Measurements from ENCODE around the gene JPT2. TPM values are rescaled to one million over a fixed set of nuclear protein-coding genes. Genes with fewer than 3 reads are reported as not detected.

JPT2 gene, protein sequence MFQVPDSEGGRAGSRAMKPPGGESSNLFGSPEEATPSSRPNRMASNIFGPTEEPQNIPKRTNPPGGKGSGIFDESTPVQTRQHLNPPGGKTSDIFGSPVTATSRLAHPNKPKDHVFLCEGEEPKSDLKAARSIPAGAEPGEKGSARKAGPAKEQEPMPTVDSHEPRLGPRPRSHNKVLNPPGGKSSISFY
- total RNA-seq (2021; fragmentation: NEBNext Ultra II Directional; extraction: Animal tissue kit (Norgen Biotek cat#: 25700)), result 10 to 100 TPM; 71.7 to 92.9 (median 80.8) TPM
- long read RNA-seq, transcript JPT2-201 (5 exons, 3,718 nt), result major isoform, 10 of 26 reads
- long read RNA-seq, partial matches to known transcripts, result 0 of 26 reads
- long read RNA-seq, other reads (novel, unspliced or antisense), result 14 of 26 reads

DNA sequence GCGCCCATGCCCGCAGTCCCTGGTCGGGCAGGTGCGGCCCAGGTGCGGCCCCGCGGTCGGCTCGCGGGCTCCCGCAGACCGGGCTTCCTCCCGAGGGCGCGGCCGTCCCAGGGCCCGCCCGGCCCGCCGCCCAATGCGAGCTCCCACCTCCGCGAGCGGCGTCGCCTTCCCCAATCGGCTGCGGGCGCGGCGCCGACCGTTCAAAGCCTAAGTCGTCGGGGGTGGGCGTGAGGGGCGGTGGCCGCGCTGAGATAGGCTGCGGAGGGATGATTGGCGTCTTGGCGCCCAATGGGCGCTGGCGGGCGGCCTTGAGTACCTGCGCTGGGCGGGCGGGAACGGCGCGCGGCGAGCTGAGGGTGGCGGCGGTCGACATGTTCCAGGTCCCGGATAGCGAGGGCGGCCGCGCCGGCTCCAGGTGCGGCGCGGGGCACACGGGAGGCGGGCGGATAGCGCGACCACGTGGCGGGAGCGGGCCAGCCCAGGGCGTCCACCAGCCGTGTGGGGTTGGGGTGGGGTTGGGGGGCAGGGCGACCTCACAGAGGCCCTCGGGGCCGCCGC lies at the start of gene JPT2:
TSS of gene JPT2 (plus strand) at position 338 of the 558 bp plus-strand sequence. CDS start at position 372, 34 bp downstream.
- Mint-ChIP-seq H3K4me1 (ENCODE audit: low read depth) (peaks cover 32% of the 10 kb centered on the region), H3K27ac (peak within 1 kb of the TSS; percentile 84), H3K36me3 (ENCODE audit: low read depth) (peaks cover 28% of the 10 kb centered on the region), H3K4me3 (peak within 1 kb of the TSS; percentile 94), H3K27me3 (ENCODE audit: insufficient read depth) (no peaks in the 10 kb centered on the region; the same call in 1 of the 2 replicates), H3K9me3 (no peaks in the 10 kb centered on the region)
- DNase-seq, result peak; percentile 91
- TF ChIP-seq, protein P1, sequence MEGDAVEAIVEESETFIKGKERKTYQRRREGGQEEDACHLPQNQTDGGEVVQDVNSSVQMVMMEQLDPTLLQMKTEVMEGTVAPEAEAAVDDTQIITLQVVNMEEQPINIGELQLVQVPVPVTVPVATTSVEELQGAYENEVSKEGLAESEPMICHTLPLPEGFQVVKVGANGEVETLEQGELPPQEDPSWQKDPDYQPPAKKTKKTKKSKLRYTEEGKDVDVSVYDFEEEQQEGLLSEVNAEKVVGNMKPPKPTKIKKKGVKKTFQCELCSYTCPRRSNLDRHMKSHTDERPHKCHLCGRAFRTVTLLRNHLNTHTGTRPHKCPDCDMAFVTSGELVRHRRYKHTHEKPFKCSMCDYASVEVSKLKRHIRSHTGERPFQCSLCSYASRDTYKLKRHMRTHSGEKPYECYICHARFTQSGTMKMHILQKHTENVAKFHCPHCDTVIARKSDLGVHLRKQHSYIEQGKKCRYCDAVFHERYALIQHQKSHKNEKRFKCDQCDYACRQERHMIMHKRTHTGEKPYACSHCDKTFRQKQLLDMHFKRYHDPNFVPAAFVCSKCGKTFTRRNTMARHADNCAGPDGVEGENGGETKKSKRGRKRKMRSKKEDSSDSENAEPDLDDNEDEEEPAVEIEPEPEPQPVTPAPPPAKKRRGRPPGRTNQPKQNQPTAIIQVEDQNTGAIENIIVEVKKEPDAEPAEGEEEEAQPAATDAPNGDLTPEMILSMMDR (IDR thresholded peaks at IDR 0.05), result no peak; the same call in 1 of the 2 replicates

DNA sequence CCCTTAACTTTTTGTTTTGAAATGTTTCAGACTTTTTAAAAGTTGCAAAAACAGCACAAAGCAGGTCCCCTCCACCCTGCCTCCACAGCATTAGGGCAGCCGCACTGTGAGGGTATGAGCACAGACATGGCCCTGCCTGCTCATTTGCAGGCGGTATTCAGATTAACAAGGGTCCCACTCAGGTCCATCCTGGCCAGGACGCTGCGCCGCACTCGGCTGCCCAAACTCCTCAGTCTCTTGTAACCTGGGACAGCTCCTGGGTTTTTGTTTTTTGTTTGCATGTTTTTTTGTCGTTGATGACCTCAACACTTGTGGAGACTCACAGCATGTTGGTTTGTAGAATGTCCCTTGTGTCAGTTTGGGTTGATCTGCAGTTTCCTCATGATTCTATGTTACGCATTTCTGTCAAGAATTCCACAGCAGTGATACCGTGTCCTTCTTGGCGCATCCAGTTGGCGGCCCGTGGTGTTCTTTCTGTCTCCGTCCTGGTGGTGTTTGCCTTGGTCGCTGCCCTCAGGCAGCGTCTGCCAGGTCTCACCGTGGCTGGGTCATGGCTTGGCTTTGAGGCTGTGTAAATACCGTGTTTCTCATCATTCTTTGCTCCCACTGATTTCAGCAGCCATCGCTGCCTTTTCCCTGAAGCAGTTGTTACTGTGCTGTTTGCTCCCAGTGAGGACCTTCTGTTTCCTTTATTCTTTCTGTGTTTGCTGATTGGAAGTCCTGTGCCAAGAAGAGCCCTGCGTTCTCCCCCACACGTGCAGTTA lies 47.4 kb upstream of the JPT2 start:
- Mint-ChIP-seq H3K27me3 (ENCODE audit: insufficient read depth) (peaks cover 4% of the 10 kb centered on the region), H3K36me3 (ENCODE audit: low read depth) (peaks cover 29% of the 10 kb centered on the region), H3K9me3 (no peaks in the 10 kb centered on the region), H3K4me3 (no peak overlapping the region), H3K4me1 (ENCODE audit: low read depth) (no peaks in the 10 kb centered on the region), H3K27ac (no peak overlapping the region)
- no peak for DNase-seq
- TF ChIP-seq, protein P1 (IDR thresholded peaks at IDR 0.05), result no peak

DNA sequence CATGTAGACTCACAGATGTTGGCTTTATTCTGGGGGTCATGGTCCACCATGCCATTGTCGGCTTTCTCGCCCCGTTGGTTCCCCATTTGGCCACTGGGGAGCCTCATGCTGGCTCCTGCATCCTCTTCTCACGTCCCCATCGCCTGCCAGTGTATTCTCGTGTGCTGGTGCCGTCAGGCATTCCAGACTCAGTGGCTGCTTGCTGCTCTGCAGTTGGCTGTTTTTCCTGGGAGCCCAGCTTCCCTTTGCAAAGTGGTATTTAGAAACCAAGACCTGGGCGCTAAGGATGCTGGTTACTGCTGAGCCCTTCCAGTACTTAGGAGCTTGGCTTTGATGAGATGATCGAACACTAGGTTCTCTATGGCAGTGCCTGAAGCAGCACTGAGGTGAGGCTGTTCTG lies 46.8 kb upstream of the JPT2 start:
- Mint-ChIP-seq H3K27ac (no peak overlapping the region), H3K36me3 (ENCODE audit: low read depth) (peaks cover 29% of the 10 kb centered on the region), H3K4me1 (ENCODE audit: low read depth) (no peaks in the 10 kb centered on the region), H3K4me3 (no peak overlapping the region), H3K27me3 (ENCODE audit: insufficient read depth) (peaks cover 4% of the 10 kb centered on the region), H3K9me3 (no peaks in the 10 kb centered on the region)
- DNase-seq, result no peak
- TF ChIP-seq, protein P1 (IDR thresholded peaks at IDR 0.05), result 0 out of 2 replicates have a peak, but pooled peaks have one; percentile 11

DNA sequence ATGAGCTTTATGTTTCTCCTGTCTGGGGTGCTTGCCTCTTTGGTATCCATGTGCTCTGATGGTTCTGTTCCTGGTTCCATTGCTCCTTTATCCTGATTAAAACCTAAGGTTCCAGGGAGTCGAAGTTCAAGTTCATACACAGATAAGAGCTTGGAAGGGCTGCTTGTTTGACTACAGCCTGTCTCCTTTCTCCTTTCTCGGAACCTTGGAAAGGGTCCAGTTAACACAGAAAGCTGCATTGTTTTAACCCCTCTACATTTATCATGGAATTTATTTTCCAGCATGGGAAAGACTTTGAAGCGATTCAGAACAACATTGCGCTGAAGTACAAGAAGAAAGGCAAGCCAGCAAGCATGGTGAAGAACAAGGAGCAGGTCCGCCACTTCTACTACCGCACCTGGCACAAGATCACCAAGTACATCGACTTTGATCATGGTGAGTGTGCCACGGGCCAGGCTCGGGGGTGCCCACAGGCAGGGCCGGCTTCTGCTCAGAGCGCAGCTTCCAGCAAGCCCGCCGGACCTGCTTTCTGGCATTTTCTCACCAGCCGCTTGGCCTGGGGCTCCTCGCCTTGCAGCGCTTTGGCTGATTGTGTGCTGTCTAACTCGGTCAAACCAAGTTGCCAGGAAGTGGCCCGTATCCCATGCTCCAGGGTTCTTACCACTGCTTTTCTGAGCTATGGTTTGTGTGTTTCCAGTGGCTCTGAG lies 46.0 kb upstream of the JPT2 start:
- H3K27me3 Mint-ChIP-seq (ENCODE audit: insufficient read depth), result peaks cover 4% of the 10 kb centered on the region
- no peaks in the 10 kb centered on the region for H3K9me3 Mint-ChIP-seq
- H3K36me3 Mint-ChIP-seq (ENCODE audit: low read depth), result peaks cover 21% of the 10 kb centered on the region
- no peaks in the 10 kb centered on the region for H3K4me1 Mint-ChIP-seq (ENCODE audit: low read depth)
- H3K27ac Mint-ChIP-seq, result no peak overlapping the region
- TF ChIP-seq, protein P1 (IDR thresholded peaks at IDR 0.05), result no peak
- H3K4me3 Mint-ChIP-seq, result no peak overlapping the region
- DNase-seq, result no peak

DNA sequence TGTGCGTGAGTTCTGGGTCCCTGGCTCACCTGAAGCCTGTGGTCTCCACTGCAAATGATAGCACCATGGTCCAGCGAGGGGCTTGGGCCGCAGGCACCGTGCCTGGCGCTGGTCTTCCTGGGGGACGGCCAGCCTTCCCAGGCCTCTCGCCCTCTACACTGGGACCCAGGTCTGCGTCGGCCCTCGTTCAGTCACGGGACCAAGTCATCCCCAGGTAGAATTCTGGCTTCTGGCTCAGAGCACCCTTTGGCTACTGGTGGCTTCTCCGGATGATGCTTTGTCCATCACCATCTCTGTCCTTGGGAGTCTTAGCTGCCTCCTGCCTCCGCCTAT lies 45.5 kb upstream of the JPT2 start:
- no peaks in the 10 kb centered on the region for H3K9me3 Mint-ChIP-seq
- no peak for DNase-seq
- peaks cover 21% of the 10 kb centered on the region for H3K36me3 Mint-ChIP-seq (ENCODE audit: low read depth)
- TF ChIP-seq, protein P1 (IDR thresholded peaks at IDR 0.05), result no peak
- H3K27me3 Mint-ChIP-seq (ENCODE audit: insufficient read depth), result peaks cover 4% of the 10 kb centered on the region
- H3K4me3 Mint-ChIP-seq, result no peak overlapping the region
- H3K4me1 Mint-ChIP-seq (ENCODE audit: low read depth), result no peaks in the 10 kb centered on the region
- H3K27ac Mint-ChIP-seq, result no peak overlapping the region
